DND-41 (cell line): ENCODE data around the gene FUBP1.

Source experiments
- EZH2 ChIP-seq: IDR thresholded peaks from 3 replicates; pipeline ENCODE4 v1.6.1; 2012; ENCODE audit warnings: borderline replicate concordance, low read depth, mild to moderate bottlenecking, moderate library complexity, low read length, inconsistent platforms; ENCODE audit not compliant: severe bottlenecking
- TF ChIP-seq, protein P1 (sequence below): IDR thresholded peaks from 2 replicates; pipeline ENCODE4 v1.5.1; 2012; ENCODE audit warnings: borderline replicate concordance, low read length, moderate library complexity, mild to moderate bottlenecking; ENCODE audit not compliant: poor library complexity, severe bottlenecking; ENCODE audit errors: extremely low read depth

DNA sequence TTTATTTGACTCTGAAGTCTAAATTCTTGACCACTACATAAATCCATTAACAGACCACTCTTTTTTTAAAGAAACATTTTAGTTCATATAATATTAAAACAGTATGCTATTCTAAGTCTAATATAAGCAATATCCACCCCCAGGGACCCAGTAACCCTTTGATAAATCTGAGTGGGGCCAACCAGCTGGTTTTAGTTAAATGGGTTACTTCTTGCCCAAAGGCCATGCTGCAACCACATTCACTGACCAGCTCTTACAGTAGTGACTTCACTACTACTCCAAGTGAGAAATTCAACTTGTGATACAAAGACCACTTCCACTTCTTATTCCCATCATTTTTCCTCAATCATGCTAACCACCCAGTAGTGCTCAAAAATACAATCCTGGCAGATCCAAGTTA lies 20.5 kb downstream of the FUBP1 start:
- TF ChIP-seq, protein P1, sequence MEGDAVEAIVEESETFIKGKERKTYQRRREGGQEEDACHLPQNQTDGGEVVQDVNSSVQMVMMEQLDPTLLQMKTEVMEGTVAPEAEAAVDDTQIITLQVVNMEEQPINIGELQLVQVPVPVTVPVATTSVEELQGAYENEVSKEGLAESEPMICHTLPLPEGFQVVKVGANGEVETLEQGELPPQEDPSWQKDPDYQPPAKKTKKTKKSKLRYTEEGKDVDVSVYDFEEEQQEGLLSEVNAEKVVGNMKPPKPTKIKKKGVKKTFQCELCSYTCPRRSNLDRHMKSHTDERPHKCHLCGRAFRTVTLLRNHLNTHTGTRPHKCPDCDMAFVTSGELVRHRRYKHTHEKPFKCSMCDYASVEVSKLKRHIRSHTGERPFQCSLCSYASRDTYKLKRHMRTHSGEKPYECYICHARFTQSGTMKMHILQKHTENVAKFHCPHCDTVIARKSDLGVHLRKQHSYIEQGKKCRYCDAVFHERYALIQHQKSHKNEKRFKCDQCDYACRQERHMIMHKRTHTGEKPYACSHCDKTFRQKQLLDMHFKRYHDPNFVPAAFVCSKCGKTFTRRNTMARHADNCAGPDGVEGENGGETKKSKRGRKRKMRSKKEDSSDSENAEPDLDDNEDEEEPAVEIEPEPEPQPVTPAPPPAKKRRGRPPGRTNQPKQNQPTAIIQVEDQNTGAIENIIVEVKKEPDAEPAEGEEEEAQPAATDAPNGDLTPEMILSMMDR, result no peak
- TF ChIP-seq EZH2, result no peak
